Activated CD8-positive, alpha-beta memory T cell treated with anti-CD3 and anti-CD28 coated beads for 36 hours (primary cell): ENCODE data around the gene TMEM273. TPM values are rescaled to one million over a fixed set of nuclear protein-coding genes. Genes with fewer than 3 reads are reported as not detected.

Source experiments
- CTCF ChIA-PET: fragments of 350-600 bp; sonication (Branson Sonifier 250); formaldehyde crosslinking; loops from one replicate; lab custom pipeline; 2021; ENCODE audit warnings: antibody characterized with exemption; lab: Charles Lee
- POLR2A ChIA-PET: fragments of 350-600 bp; sonication (Branson Sonifier 250); formaldehyde crosslinking; loops from one replicate; lab custom pipeline; 2021; ENCODE audit warnings: antibody characterized with exemption; lab: Charles Lee
- total RNA-seq, 2 experiments: library from RNA; stranded (reverse); gene quantifications; one replicate each; pipeline ENCODE4 v1.2.3, GENCODE V29; 2021

Gene TMEM273
- total RNA-seq, 2 experiments from 2014 or later = 78.7 to 79.5 TPM

DNA sequence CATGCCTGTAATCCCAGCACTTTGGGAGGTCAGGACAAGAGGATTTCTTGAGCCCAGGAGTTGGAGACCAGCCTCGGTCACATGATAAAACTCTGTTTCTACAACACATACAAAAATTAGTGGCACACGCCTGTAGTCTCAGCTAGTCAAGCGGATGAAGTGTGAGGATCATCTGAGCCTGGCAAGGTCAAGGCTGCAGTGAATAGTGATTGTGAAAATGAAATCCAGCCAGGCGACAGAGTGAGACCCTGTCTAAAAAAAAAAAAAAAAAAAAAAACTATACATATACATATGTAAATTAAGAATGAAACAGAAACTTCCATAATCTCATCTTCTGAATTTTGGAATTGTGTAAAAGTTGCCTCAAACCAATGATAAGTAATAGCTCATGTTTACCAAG, 36.2 kb downstream of the TMEM273 start:
- POLR2A ChIA-PET = no interaction called here
- CTCF ChIA-PET = no interaction called here

DNA sequence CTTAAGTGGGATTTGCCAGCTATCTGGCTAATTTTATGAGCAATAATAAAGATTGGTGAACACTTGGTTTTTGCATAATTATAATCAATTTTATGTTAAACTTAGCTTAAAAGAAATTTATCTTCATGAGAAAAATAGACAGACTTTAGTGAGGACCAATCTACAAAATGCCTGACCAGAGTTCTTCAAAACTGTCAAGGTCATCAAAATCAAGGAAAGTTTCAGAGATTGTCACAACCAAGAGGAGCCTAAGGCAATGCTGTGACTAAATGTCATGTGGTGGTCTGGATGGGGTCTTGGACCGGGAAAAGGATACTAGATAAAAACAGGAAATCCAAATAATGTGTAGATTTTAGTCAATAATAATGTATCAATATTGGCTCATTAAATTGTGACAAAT, 36.7 kb downstream of the TMEM273 start:
- ChIA-PET POLR2A (no interaction called here), CTCF (no interaction called here)

DNA sequence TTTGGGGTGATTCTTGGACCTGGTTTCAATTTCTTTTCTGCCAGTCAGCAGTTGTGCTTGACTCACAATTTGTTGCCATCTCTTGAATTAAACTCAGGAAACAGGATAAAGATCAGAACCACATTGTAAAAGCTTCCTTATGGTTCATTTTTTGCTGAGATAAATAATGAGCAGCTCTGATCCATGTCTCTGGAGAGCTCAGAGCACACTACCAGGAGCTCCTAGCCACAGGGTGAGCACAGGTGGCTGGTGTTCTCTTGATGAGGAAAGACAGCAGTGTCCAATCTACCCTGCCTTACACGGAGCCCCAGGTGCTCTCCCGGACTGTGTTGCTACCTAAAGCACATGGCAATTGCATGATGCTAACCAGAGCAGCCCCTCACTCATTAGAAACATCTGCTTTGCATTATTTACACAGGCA, 37.2 kb downstream of the TMEM273 start:
- ChIA-PET POLR2A (no interaction called here), CTCF (no interaction called here)

DNA sequence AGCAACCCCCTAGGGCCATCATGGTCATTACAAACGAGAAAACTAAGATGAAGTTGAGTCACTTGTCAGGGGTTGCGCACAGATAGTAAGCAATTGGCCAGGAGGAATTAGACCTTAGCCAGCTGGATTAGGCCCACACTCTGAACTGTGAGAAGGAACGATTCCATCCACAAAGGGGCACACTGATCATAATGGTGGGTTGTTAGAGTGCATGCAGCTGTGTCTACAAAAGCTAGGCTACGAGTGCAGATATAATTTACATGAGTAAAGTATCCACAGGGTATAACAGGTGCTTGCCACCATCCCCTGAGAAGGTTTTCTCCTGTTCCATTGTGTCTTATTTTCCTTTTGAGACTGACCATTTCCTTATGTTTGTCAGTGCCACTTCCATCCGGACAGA, 37.8 kb downstream of the TMEM273 start:
- POLR2A ChIA-PET = no interaction called here
- CTCF ChIA-PET = no interaction called here

DNA sequence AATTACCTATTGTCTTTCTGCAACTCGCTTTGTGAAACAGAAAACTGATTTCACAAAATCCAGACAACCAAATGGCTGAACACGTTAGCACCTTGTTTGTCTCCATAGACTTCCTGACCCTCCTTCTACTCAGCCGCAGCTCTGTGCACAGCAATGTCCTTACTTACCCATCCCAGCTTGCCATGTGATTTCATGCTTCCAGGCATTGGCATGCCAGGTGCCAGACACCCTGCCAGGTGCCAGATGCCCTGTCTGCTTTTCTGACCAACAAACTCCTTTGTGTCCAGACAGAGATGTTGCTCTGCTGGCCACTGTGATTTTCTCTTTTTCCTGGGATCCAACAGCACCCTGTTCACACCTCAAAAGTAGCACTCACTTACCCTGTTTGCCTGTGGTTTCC, 38.3 kb downstream of the TMEM273 start:
- ChIA-PET CTCF (no interaction called here), POLR2A (no interaction called here)

DNA sequence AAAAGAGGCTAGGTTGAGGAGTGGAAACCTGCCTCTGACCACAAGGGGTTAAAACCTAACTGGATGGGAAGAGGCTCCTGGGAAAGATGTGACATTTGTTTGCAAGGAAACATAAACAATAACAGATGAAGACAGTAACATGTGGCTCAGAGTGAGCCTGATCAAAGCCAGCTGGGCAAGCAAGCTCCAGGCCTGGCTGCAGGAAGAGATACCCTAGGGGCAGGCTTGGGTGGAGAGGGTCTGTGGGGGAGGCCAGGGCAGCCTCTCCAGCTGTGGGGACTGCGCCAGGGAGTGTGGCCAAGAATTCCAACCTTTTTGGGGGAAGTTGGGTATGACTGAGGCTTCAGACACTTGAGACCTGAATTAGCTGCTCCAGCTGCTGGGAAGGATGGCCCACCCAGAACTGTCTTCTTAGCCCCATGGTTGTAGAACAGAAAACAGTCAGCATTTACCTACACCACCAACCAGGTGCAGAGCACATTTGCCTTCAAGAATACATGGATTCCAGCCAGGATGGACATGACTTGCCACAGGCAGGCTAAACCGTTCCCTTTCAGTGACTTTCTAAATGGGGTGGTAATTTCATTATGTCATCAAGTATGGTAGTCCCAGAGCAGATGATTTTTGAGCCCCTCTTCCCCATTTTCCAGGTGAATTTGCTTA, 44.0 kb downstream of the TMEM273 start:
- CTCF ChIA-PET = no interaction called here
- POLR2A ChIA-PET = no interaction called here

DNA sequence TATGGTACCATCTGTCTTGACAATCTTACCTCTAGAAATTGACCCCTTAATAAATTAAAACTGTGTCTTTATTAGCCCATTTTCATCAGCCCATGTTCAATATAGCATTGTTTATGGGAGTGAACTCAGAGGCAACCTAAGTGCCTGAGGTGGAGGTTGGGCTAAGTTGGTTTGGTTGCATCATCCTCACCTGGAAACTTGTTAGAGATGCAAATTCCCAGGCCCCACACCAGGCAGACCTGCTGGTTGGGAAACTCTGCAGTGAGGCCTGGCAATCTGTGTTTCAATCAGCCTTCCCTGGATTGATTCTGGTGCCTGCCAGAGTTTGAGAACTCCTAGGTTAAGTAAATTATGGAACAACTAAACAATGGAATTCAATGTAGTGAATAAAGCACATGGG, 44.9 kb downstream of the TMEM273 start:
- CTCF ChIA-PET = no interaction called here
- POLR2A ChIA-PET = no interaction called here

DNA sequence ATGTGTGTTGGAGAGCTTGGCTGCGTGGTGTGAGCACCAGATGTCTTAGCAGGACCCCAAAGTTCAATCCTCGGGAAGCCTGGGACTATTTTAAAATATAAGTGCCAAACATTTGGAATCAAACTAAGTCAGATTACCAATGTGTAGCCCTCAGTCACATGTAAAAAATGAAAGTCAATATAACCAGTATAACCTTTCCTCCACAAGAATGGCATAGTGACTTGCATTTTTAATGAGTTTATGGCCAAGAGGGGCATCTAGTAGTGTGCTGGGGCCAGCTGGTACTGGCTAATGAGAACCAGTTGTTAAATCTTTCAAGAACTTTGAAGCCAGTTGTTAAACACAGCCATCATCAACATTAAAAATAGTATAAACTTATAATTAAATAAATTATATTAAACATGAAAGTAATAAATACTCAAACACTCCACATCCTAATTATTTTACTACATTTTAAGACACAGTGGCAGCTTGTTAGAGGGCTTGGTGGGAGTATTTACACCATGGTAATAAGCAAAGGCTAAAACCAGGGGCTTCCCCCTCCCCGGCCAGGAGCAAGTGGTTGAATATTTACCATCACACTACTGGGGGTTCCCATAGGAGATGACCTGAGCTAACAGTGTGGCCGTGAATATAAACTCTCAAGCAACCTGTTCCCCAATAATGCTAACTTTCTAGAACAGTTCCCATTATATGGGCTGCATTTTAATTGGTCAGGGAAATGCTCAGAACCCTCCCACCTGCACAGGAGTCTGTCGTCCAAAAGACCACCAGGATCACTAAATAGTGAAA, 46.5 kb downstream of the TMEM273 start:
- ChIA-PET CTCF (no interaction called here), POLR2A (no interaction called here)

DNA sequence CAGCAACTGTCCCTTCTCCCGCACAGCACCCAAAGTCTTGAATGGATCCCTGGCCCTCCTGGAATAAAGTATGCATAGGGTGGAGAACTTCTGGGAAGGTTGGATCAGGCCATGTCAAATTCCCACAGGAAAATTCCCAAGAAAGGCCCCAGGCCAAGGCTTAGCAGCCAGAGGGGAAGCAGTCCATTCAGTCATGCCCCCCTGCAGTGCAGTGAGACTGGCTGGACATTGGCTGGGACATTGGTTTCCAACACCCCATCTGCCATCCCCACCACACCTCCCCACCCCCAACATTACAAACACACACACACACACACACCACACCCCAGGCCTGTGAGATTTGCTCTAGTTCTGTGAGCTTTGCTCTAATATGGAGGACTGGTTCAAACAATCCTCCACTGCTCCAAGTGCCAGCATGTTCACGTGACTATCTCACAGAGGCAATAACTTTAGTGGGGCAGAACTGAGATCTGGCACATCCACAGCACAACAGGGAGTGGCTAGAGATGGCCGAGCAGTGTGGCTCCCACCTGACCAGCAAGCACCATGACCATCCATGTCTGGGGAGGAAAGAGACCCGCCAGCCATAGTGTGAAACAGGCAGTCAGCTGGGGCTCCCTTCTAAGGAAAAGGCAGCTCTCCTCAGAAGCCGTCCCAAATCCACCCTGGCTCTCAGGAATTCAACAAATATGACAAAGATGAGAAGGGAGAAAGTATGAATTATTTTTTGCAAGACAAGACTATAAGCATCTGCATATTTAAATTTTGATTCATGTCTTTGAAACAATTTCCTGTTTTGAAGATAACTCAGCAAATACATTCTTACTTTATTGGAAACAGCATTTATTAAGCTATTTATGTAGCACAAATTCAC, 47.6 kb downstream of the TMEM273 start:
- CTCF ChIA-PET = interaction anchor here (0.7 kb wide), 1 partner anchor 273 kb away, joined by 4 read pairs; no protein-coding TSS in a partner anchor
- POLR2A ChIA-PET = no interaction called here

DNA sequence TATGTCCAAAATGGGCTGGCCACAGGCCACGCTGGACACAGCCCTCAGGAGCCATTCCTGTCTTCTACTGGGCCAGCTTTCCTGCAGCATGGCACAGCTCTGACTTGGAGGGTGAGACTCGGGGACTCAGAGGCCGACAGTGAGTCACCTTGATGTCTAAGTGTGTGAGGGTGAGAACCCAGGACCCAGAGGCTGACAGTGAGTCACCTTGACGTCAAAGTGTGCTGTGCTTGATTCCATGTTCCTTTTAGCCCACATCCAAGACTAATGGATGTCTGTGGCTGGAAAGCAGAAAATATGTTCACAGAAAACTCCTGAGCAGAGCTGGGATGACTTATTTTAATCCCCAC, 48.4 kb downstream of the TMEM273 start:
- ChIA-PET CTCF (no interaction called here), POLR2A (no interaction called here)

DNA sequence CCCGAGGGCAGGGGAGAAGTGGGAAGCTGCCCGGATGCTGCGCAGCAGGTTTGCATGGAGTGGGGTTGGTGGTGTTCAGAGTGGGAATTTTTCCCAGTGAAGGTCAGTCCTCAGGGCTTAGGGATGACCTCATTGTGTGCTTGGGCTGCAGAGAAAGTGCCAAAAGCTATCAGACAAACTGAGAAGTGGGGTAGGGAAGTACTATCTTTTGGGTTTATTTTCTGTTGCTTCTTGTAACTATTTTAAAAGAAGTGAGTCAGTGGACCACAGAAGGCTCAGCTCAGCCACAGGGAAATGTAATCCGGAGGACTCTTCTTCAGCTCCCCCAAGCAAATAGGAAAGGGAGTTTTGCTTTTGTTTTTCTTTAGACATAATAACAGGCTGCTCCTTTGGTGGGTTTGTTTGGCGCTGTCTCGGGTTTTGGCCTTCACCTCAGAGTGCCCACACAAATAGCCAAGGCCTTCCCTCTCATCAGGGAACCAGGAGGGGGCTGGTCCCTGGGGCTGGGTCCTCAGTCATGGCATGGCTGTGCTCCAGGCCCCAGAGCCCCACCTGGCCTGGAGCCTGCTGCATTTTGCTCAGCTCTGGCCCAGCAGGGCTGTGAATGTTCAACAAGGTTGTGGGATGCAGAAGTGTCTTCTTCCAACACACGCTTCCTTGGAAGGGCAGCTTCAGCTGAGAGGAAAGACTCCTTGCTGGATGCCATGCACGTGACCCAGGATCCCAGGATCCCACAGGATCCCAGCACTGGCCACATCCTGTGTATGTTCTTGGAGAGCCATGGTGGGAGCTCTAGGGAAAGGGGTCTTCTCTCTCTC, 49.0 kb downstream of the TMEM273 start:
- ChIA-PET CTCF (no interaction called here), POLR2A (no interaction called here)

DNA sequence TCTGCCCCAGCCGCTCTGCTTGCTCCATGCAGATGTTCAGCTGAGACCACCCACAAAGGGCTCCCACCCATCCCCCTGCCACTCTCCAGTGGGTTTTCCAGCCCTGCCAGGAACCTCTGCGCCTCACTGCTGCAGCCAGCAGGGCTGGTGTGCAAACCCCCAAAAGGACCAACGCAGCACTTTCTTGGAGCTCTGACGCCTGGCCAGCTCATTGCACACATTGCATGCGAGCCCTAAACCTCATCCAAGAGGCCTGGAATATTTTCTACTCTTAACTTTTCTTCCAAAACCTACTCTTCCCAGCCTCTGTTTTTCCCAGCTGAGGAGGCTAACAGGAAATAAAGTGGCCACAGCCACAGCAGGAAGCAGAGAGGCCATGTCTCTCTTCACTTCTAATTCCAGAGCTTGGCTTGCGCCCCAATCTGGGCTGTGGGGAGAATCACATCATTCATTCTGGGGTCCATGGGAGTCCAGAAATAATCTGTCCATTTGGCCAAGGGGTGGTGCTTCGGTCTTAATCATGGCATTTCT, 49.8 kb downstream of the TMEM273 start:
- CTCF ChIA-PET = no interaction called here
- POLR2A ChIA-PET = no interaction called here

DNA sequence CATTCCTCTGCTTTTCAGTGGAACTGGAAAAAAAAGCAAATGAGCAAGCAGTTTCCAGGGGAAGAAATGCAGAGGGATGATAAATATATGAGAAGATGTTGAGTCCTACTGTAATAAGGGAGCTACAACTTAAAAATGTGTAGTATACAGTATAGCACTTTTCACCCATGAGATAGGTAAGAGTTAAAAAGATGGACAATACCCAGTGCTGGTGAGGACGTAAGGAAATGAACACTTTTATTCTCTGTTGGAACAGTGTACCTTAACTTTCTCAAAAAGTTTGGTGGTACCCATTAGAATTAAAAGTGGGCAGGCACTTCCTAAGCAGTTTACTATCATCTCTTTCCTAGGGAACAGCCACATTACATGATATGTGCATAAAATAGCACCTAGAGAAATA, 51.7 kb downstream of the TMEM273 start:
- POLR2A ChIA-PET = no interaction called here
- CTCF ChIA-PET = no interaction called here

DNA sequence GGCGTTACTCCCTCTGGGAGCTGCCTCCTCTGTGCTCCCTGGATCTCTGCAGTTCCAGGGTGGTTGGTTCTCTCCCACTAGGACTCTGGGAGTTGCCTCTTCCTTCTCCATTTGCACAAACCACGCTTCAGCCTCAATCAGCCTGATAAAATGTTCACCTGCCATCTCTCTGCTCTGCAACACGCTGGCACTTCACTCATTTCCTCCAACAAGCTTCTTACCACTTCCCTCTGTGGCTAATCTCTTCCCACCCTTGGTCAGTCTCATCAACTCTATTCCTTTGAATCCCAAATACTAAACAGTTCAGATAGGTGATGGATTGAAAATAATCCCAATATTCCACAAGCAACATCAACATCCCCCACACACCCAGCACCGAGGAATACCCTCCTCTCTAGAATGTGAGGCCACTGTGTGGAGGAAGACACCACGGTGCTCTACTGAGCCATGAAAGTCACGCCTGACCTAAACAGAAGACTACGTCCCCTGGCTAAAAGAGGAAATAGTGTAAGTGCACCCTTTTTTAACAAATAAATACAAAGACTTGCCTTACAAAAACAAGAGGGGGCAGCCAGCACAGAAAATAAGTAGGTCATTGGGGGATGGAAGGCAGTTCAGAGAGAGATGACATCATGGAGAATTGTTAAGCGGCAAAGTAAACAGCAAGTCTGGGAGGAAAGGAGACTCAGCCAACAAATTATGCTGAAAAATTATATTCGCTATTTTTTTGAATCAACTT, 52.4 kb downstream of the TMEM273 start:
- ChIA-PET CTCF (no interaction called here), POLR2A (no interaction called here)

DNA sequence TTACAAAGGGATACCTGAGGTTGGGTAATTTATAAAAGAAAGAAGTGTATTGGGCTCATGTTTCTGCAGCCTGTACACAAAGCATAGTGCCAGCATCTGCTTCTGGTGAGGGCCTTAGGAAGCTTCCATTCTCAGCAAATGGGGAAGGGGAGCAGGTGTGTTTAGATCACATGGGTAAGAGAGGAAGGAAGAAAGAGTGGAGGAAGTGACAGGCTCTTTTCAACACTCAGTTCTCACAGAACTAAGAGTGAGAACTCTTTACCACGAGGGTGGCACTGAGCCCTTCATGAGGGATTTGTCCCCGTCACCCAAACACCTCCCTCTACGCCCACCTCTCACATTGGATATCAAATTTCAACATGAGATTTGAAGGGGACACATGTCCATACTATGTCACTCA, 53.9 kb downstream of the TMEM273 start:
- CTCF ChIA-PET = no interaction called here
- POLR2A ChIA-PET = no interaction called here

DNA sequence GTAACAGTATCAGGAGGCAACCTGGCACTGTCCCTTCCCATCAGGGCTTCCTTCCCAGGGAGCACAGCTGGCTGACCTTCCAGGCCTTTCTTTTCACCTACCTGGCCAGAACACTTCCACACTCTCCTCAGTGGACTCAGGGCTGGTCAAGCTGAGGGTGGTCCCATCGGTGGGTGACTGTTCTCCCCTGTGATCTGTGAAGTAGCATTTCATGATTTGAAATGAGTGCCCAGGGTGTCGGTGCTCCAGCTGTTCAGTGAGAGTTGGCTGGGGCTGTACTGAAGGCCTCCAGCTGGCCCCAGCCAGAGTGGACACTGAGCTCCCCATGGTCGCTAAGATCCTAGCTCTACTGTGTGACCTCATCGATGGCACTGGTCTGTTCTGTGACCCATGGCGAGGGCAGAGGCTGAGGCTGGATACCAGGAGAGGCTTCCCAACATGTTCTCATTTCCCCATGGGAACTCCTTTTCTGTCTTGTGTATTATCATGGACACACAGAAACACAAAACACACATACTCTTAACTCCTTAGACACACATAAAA, 54.4 kb downstream of the TMEM273 start, which contains the start of gene FAM170B:
Gene FAM170B (minus strand): TSS at position 316 of the 543 bp plus-strand sequence. CDS start 103 bp downstream, at position 213.
- ChIA-PET POLR2A (no interaction called here), CTCF (no interaction called here)

DNA sequence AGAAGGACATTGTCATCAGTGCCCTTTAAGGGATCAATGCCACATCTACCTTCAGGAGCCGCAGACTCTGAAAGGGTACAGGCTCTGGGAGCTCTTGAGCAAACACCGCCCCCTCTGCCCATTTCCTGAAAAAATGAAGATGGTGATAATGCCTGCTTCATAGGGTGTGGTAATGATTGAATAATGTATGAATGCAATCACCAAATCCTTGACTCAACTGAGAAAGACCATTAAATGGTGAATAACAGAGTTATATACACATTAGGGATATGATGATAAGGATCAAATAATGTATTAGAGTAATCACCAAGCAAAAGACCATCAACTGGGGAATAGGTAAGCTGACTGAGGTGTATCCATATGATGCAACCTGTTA, 55.8 kb downstream of the TMEM273 start:
- CTCF ChIA-PET = interaction anchor here (0.7 kb wide), 1 partner anchor 80 kb away, joined by 3 read pairs; no protein-coding TSS in a partner anchor
- POLR2A ChIA-PET = no interaction called here
